Measurements from ENCODE around the gene HDAC9.
"Not testable (repeated sequence)": the region's sequence is repeated elsewhere in the genome, so short reads cannot be mapped to it uniquely, and the experiment has no call there.

Gene HDAC9

GRCh38 chr7:18702071-18702829 lies 206.7 kb downstream of the HDAC9 start:
- no peak for DNase-seq (ENCODE audit: low read depth in 3 of 3, low spot score in 1 of 3)

GRCh38 chr7:18703685-18704084 lies 208.1 kb downstream of the HDAC9 start:
- no peak for DNase-seq (ENCODE audit: low read depth in 3 of 3, low spot score in 1 of 3)

DNA sequence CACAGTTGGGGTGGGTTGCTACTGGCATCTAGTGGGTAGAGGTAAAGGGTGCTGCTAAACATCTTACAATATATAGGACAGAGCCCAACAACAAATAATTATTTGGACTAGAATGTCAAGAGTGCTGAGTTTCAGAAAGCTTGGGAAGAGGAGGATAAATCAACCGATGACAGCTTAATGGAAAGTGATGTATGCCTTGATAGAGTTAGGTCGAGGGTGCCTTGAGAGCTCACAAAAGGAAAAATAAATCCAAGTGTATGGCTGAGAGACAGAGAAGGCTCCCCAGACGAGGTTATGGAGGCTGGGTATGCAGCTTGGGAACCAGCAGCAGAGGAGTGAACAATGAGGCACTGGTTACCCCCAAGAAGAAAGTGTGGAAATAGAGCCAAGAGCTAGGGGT lies 211.1 kb downstream of the HDAC9 start:
- DNase-seq (ENCODE audit: low read depth in 3 of 3, low spot score in 1 of 3) = no peak

DNA sequence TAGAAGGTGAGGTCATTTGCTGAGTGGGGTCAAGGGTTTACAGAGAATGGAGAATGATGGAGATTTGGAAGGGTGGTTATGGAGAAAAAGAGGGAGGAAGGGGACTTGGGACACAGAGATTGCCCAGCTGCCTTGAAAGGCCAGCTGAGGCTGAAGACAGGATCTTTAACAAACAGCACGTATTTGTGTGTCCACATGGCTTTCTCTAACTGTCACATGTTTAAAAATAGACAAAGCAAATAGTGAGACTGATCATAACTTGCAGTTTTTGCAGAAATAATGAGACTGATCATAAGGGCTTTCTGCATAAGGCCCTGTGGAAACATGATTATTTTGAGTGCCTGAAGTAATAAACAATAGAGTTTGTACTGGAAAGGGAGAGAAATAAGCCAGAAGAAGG lies 212.7 kb downstream of the HDAC9 start:
- DNase-seq (ENCODE audit: low read depth in 3 of 3, low spot score in 1 of 3) = no peak

DNA sequence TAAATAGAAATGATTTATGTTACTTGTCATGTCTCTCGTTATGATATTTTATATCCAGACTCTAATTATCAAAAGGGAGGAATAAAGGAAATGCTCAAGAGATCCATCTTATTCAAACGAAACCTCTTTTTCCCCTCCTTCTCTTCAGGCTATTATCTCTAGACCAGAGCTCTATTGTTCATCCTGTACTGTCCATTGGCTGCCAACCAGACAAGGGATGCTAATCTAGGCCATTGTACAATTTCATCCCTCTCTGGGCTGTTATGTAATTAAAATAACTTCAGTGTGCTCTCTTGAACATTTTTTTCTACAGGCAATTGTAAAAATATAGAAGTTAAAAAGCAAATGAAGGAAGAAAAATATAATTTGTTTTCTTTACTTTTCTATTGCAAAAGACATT lies 220.4 kb downstream of the HDAC9 start:
- DNase-seq (ENCODE audit: low read depth in 3 of 3, low spot score in 1 of 3) = no peak

DNA sequence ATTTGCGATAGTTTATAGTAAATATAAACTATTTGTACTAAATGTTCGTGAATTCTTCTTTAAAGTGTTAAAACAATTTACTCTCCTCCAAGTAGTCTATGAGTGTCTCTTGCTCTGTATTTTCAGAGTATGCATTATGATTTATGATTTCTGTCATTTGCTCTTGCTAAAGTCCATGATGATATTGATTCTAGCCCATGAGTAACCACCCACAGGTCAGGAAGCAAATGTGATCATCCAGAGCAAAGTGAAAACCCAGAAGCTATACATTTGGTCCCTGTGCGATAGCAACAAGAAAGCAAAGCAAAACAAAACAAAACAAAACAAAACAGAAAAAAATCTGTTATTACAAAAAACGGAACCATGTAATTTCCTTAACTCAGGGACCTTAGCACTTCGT lies 225.9 kb downstream of the HDAC9 start:
- DNase-seq (ENCODE audit: low read depth in 3 of 3, low spot score in 1 of 3) = no peak

DNA sequence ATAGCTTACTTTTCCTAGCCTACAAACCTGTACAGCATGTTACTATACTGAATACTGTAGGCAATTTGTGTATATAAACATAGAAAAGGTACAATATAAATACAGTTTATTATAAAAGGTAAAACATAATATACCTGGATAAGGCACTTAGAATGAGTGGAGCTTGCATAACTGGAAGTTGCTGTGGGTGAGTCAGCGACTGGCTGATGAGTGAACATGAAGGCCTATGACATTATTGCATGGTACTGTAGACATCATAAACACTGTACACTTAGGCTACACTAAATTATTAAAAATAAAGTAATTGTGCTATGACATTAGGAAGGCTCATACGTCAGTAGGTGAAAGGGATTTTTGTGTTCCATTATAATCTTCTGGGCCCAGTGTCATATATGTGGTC lies 228.8 kb downstream of the HDAC9 start:
- DNase-seq (ENCODE audit: low read depth in 3 of 3, low spot score in 1 of 3) = no peak

DNA sequence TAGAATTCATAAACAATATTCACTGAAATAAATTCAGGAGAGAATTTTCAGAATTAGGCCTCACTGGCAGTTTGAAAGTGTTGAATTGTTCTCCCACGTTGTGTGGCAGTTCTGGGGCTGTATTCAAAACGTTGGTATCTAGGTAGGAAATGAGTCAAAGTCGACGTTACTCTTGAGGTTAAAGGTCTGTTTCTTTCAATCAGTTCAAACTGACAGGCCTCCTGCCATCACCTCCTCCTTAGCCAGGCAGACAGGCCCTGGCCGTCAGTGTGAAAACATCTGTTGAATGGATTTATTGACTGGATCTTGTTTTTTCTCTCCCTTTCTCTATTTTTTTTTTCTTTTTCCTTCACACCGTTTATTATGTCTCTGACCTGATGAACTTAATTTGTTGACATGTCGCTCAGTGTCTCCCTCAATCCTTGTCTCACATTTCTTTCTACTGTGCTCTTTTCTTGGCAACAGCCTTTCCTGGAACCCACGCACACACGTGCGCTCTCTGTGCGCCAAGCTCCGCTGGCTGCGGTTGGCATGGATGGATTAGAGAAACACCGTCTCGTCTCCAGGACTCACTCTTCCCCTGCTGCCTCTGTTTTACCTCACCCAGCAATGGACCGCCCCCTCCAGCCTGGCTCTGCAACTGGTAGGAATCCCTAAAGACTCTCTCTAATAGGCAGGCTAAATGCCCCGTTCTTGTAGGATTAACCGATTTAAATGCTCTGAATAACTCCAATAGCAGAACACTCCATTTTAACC lies 231.7 kb downstream of the HDAC9 start:
- no peak for DNase-seq (ENCODE audit: low read depth in 3 of 3, low spot score in 1 of 3)

GRCh38 chr7:18736012-18736411 lies 240.5 kb downstream of the HDAC9 start:
- DNase-seq (ENCODE audit: low read depth in 3 of 3, low spot score in 1 of 3) = not testable (repeated sequence)

DNA sequence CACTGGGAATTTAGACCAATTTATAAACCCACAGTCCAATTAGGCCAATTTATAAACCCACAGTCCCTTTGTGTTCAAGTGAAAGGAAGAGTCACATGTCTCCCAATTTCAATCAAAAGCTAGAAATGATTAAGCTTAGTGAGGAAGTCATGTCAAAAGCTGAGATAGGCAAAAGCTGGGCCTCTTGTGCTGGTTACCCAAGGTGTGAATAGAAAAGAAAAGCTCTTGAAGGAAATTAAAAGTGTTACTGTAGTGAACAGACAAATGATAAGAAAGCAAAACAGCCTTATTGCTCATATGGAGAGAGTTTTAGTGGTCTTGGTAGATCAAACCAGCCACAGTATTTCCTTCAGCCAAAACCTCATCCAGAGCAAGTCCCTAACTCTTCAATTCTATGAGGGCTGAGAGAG lies 245.0 kb downstream of the HDAC9 start:
- no peak for DNase-seq (ENCODE audit: low read depth in 3 of 3, low spot score in 1 of 3)

GRCh38 chr7:18753972-18754610 lies 258.5 kb downstream of the HDAC9 start:
- DNase-seq (ENCODE audit: low read depth in 3 of 3, low spot score in 1 of 3) = no peak

DNA sequence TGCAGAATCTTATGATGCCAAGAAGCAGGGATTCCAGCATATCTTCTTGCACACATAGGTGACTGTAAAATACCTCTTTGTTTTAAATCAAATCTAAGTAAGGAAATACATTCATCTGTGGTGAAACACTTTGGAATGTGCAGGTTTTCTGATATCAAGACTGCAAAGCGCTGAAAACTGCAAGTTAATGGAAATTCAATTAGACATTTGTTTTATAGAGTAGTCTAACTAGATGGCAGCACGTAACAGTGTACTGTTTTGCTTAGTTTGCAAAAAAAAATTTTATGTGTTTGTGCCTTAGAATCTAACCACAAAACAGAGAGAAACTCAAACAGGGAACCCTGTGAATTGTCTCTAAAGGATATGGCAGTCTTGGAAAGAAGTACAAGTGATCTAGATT lies 259.2 kb downstream of the HDAC9 start:
- DNase-seq (ENCODE audit: low read depth in 3 of 3, low spot score in 1 of 3) = no peak

GRCh38 chr7:18755793-18756192 lies 260.2 kb downstream of the HDAC9 start:
- DNase-seq (ENCODE audit: low read depth in 3 of 3, low spot score in 1 of 3) = no peak

GRCh38 chr7:18756378-18757050 lies 261.0 kb downstream of the HDAC9 start:
- DNase-seq (ENCODE audit: low read depth in 3 of 3, low spot score in 1 of 3) = no peak

DNA sequence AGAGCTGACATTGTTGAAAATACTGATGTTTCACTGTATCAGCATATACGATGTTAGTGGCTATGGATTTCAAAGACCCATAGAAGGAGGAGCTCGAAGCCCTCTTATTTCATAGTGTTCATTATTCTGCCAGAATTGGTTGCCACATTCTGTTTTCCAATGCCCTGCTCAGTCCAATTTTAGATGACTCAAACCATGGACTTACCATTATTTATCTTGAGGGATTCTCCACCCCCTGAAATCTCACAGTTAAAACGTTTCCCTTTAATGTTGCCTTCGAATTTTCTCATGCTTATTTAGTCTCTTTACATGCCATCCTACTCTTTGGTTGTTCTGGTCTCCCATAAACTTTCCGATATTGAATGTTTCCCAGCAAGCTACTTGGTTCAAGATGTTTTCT lies 264.5 kb downstream of the HDAC9 start:
- no peak for DNase-seq (ENCODE audit: low read depth in 3 of 3, low spot score in 1 of 3)

GRCh38 chr7:18760631-18761445 lies 265.3 kb downstream of the HDAC9 start:
- DNase-seq (ENCODE audit: low read depth in 3 of 3, low spot score in 1 of 3) = no peak

DNA sequence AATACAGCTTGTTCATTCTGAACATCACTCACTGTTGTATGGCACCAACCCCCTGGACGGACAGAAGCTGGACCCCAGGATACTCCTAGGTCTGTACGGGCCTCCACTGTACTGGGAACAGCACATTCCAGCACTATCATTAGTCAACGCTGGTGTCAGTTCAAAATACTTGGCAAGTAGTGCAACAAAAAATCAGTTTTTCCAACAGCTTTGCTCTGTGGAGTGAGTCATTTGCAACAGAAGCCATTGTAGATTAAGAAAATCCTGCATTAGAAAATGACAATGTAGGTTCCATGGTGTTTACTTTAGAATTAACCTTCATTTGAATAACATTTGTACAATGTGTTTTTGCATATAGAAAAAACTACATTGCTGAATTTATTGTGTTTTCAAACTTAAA lies 266.6 kb downstream of the HDAC9 start:
- DNase-seq (ENCODE audit: low read depth in 3 of 3, low spot score in 1 of 3) = no peak

DNA sequence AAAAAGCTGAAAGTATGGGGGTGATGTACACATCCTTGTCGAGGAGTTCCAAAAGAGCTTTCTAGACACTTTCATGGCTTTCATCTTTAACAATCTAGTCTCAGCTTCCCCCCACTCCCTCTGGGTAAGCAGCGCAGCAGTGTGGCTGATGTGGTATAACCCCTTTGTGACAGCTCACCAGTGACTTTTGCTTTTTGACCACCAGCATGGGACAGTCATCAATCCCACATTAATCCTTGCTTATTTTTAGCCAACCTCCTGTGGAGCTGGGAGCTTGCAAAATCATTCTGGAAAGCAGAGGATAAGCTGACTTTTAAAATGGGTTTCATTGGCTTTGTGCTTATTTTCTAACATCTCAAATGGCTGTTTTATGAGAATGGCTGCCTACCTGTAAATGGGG lies 272.7 kb downstream of the HDAC9 start:
- no peak for DNase-seq (ENCODE audit: low read depth in 3 of 3, low spot score in 1 of 3)

GRCh38 chr7:18770154-18770811 lies 274.7 kb downstream of the HDAC9 start:
- DNase-seq (ENCODE audit: low read depth in 3 of 3, low spot score in 1 of 3) = no peak

GRCh38 chr7:18770822-18771221 lies 275.3 kb downstream of the HDAC9 start:
- DNase-seq (ENCODE audit: low read depth in 3 of 3, low spot score in 1 of 3) = no peak

All from stimulated activated CD4-positive, alpha-beta T cell treated with anti-CD3 and anti-CD28 coated beads, TNF-alpha, amount 100 ng/mL, for 1 hour (primary cell).